ENCODE data around the gene C1RL.

C1RL gene

DNA sequence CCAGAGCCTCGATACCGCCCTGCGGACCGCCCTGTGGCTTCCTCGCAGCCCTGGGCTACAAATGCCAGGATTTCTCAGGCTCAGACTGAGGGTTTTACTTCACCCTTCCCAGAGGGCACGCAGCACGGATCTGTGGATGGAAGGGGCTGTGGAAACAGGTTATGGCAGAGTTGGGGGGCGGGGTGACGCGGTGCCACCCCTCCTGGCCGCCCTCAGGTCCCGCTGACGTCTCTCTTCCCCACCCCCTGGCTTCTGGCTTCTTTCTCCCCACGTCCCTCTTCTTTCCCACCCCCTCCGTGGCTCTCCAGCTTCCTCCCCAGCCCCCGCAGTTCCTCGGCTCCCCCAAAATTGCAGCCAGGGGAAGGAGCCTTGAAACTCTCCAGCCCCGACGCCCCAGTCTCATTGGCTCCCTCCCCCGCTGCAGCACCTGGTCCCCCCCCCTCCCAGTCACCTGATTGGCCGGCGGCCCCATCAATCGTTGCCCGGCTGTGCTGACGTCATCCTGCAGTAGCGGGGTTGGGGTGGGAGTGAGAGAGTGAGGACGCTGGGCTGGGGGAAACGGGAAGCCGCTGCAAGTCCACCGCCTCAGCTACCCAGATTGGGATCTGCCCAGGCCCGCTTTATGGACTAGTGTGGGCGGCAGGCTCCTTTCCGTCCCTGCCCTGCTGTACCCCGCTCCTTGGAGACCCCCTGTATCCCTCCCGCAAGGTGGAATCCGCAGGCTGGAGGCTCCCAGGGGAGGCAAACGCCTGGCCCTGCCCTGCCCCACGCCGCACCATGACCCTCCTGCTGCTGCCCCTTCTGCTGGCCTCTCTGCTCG is 21.1 kb upstream of the C1RL start, which contains the start of gene CLSTN3:
Gene CLSTN3, plus strand, starts transcription at position 500 of the 820 bp plus-strand sequence. Its CDS starts 278 bp downstream, at position 778.
- TF ChIP-seq, protein P1, sequence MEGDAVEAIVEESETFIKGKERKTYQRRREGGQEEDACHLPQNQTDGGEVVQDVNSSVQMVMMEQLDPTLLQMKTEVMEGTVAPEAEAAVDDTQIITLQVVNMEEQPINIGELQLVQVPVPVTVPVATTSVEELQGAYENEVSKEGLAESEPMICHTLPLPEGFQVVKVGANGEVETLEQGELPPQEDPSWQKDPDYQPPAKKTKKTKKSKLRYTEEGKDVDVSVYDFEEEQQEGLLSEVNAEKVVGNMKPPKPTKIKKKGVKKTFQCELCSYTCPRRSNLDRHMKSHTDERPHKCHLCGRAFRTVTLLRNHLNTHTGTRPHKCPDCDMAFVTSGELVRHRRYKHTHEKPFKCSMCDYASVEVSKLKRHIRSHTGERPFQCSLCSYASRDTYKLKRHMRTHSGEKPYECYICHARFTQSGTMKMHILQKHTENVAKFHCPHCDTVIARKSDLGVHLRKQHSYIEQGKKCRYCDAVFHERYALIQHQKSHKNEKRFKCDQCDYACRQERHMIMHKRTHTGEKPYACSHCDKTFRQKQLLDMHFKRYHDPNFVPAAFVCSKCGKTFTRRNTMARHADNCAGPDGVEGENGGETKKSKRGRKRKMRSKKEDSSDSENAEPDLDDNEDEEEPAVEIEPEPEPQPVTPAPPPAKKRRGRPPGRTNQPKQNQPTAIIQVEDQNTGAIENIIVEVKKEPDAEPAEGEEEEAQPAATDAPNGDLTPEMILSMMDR (IDR thresholded peaks at IDR 0.05; ENCODE audit: low read depth, low read length, missing control alignments) = no peak
- peak within 1 kb of the TSS; percentile 67 for H3K4me3 ChIP-seq (ENCODE audit: low read depth, low read length)
- DNase-seq (ENCODE audit: low read depth) = no peak

DNA sequence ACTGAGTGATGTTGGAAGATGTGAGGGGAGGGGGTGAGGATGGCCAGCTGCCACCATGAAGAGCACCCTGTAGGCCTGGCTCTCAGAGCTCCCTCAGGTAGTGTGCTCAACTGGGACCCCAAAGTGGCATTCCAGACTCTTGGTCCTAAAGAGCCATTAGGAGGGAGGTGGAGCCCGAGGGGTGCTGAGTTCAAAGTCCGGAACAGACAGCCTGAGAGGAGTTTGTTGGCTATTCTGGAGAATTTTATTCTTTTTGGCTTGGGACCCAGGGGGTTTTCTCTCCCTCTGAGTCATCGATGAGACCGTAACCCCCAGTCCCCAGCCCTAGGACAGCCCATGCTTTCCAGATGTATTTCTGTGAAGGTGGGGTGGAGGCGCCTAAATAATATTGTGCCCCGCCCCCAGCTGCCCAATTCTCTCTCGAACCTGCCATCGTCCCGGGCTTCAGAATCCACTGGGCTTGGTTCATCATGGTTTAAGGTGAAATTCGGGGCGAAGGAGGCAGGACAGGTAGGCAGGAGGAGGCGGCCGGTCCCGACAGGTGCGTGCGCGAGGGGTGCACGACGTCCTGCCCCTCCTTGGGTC is 20.4 kb upstream of the C1RL start:
- TF ChIP-seq, protein P1 (IDR thresholded peaks at IDR 0.05; ENCODE audit: low read depth, low read length, missing control alignments) = no peak
- no peak for DNase-seq (ENCODE audit: low read depth)
- H3K4me3 ChIP-seq (ENCODE audit: low read depth, low read length) = peak overlapping the region; percentile 67

DNA sequence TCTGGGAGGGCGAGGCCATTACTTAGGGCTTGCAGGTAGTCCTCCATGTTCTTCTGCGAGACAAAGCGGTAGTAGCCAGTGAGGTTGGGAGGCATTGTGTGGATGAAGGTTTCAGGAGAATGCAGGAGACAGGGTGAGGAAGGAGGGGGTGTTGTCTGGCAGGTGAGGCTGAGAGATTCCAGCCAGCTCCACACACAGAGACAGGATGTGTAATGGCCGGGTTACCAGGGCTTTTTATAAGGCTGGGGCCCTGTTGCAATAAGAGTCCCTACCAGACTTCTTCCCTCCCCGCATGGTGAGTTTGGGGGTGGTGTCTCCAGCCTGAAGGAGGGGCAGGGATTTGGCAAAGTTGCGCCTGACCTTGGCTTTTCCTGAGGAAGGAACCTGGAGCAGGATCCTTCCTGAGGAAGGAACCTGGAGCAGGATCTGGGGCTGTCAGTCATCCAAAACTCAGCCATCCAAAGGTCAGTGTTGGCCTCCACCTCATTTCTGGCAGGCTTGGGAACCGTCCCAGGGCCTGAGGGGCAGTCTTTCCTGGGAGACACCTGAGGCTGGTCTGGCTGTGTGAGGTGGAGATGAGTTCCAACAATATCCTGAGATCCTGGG is 19.8 kb upstream of the C1RL start, which contains the start of gene RBP5:
Gene RBP5, minus strand, starts transcription at position 209 of the 606 bp plus-strand sequence. Its CDS starts 114 bp downstream, at position 95.
- peak within 1 kb of the TSS; percentile 67 for H3K4me3 ChIP-seq (ENCODE audit: low read depth, low read length)
- TF ChIP-seq, protein P1 (IDR thresholded peaks at IDR 0.05; ENCODE audit: low read depth, low read length, missing control alignments) = no peak
- no peak for DNase-seq (ENCODE audit: low read depth)

DNA sequence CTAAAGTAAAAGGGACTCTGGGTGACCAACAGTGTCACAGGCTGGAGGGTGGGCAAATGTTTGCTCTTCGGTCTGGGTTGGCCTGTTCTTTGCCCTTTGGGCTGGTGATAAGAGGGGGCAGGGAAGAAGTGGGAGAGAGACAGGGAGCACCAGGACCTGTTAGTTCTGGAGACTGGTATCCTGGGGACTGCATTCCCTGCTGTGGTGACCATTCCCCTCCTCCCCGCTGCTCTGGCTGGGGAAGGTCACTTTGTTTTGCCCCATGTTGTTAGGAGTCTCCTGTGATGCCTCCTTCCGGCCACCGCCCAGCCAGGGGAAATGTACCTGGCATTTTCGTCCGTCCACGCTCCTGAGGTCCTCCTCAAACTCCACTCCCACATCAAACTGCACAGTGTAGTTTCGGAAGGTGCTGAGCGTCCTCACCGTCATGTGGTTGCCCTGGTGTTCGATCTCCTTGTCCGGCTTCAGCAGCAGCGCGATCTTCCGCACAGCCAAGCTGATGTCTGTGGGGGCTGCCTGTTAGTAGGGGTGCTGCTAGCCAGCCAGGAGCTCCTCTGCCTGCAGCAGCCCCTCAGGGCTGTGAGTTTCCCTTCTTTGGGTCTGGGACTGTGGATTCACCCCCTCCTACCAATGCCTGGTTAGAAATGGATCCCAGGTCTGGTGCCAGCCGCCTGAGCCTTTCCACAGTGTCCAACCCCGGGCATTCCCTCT is 19.1 kb upstream of the C1RL start:
- H3K4me3 ChIP-seq (ENCODE audit: low read depth, low read length) = no peak overlapping the region
- DNase-seq (ENCODE audit: low read depth) = no peak
- TF ChIP-seq, protein P1 (IDR thresholded peaks at IDR 0.05; ENCODE audit: low read depth, low read length, missing control alignments) = no peak

DNA sequence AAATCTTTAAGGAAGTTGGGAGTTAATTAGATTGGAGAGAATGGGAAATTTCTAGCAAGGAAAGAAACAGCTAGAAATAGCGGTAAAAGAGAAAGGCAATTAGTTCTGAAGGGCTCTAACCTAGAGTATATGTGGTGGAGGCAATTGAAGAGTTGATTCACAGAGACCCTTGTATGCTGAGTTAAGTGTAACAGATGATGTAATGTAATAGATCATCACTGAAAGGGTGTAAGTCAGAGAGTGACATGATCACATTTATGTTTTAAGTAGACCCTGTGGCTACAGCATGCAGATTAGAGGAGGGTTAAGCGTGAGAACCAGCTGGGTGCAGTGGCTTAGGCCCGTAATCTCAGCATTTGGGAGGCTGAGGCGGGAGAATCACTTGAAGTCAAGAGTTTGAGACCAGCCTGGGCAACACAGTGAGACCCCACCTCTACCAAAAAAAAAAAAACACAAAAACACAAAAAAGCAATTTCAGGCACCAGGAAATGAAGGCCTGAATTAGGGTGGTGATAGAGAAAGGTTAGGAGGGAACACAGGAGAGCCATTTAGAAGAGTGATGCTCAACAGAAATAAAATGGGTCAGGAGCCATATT is 16.7 kb upstream of the C1RL start:
- TF ChIP-seq, protein P1 (IDR thresholded peaks at IDR 0.05; ENCODE audit: low read depth, low read length, missing control alignments) = no peak
- no peak for DNase-seq (ENCODE audit: low read depth)

DNA sequence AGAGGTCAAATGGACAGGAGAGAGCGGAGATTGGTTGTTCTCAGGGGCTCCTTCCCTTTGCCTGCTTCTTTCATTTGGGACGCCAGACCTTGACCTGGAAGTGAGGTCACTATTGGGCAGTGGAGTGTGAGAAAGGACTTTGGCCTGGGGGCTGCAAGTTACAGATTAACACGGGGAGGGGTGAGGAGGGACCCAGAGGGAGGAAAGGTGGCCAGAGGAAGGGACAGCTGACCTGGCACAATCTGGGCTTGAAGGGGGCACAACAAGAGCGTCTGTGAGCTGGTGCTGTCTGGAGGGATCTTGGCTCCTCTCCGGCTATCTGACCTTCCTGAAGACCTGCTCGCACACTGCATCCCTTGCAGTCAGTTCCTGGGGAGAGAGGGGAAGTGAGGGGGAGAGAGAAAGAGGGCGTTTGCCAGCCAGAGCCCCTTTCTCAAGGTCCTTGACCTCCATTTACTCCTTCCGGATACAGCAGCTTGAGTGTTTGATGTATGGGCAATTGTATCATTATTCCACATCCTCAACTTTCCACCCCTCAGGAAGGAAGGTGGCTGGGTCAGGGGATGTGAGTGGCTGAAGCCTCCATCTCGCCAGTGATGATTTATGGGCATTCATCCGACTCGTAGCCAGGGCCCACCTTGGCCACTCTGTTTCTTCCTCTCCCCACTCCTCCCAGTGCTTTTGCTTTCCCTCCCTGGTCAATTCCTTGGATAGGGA is 14.9 kb upstream of the C1RL start:
- TF ChIP-seq, protein P1 (IDR thresholded peaks at IDR 0.05; ENCODE audit: low read depth, low read length, missing control alignments) = no peak
- no peak overlapping the region for H3K4me3 ChIP-seq (ENCODE audit: low read depth, low read length)
- no peak for DNase-seq (ENCODE audit: low read depth)

More for the DNA sequence above, 16.7 kb upstream of the C1RL start:
- no peak overlapping the region for H3K4me3 ChIP-seq (ENCODE audit: low read depth, low read length)

All from GM12864 (cell line).